KMS-11 (cell line): ENCODE results near the gene ADH6.

ENCODE experiments used
- H2AFZ ChIP-seq: fragments of 200-600 bp; sonication (generic); 2 replicates; pipeline ENCODE4 v1.6.1; 2016; ENCODE audit warnings: antibody characterized with exemption, mixed run types, low read depth
- H3K27ac ChIP-seq: fragments of 200-600 bp; sonication (generic); 2 replicates; pipeline ENCODE4 v1.6.1; 2016; ENCODE audit warnings: mild to moderate bottlenecking, mixed run types
- H3K27me3 ChIP-seq: fragments of 200-600 bp; sonication (generic); 2 replicates; pipeline ENCODE4 v1.6.1; 2017; ENCODE audit warnings: mild to moderate bottlenecking, low read depth, mixed run types, moderate library complexity; ENCODE audit not compliant: insufficient read depth
- H3K36me3 ChIP-seq: fragments of 200-600 bp; sonication (generic); 2 replicates; pipeline ENCODE4 v1.6.1; 2017; ENCODE audit warnings: mild to moderate bottlenecking, mixed run types; ENCODE audit not compliant: insufficient read depth
- H3K4me1 ChIP-seq: fragments of 200-600 bp; sonication (generic); 2 replicates; pipeline ENCODE4 v1.6.1; 2016; ENCODE audit warnings: mild to moderate bottlenecking, low read depth, mixed run types; ENCODE audit not compliant: poor library complexity, severe bottlenecking
- H3K4me2 ChIP-seq: fragments of 200-600 bp; sonication (generic); 2 replicates; pipeline ENCODE4 v1.7.0; 2016; ENCODE audit warnings: mild to moderate bottlenecking, mixed run types
- H3K4me3 ChIP-seq: fragments of 200-600 bp; sonication (generic); IDR thresholded peaks from 2 replicates; pipeline ENCODE4 v1.6.1; 2017; ENCODE audit warnings: low read depth, low read length, mixed read lengths; ENCODE audit not compliant: insufficient read depth
- H3K79me2 ChIP-seq: fragments of 200-600 bp; sonication (generic); 2 replicates; pipeline ENCODE4 v1.6.1; 2016; ENCODE audit warnings: low read depth, mixed run types; ENCODE audit not compliant: insufficient read depth
- H3K9ac ChIP-seq: fragments of 200-600 bp; sonication (generic); 2 replicates; pipeline ENCODE4 v1.6.1; 2016; ENCODE audit warnings: mild to moderate bottlenecking, mixed run types
- H4K20me1 ChIP-seq: fragments of 200-600 bp; sonication (generic); 2 replicates; pipeline ENCODE4 v1.6.1; 2016; ENCODE audit warnings: mild to moderate bottlenecking, mixed run types; ENCODE audit not compliant: insufficient read depth
- TF ChIP-seq, protein P1 (sequence below): fragments of 200-600 bp; sonication (generic); conservative IDR thresholded peaks from 2 replicates; pipeline ENCODE4 v1.6.1; 2017; ENCODE audit warnings: low read depth, mild to moderate bottlenecking, antibody characterized with exemption, low read length, moderate library complexity, mixed read lengths

Gene ADH6

DNA sequence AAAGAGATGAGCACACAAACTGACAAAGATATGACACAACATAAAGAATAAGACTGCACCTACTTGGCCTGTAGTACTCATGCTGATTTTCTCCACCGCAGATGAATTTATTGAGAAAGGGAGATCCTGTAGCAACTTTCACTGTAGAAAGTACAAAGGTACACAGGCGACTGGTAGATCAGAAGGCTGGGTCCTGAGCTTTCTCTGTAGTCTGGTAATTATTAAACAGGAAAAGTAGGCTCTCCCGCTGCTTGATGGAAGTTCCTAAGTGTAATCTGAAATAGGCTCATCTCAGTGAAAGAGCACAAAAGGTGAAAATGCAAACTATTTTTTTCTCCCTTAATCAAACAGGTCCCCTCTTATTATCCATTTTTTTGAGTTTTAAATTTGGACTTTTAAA is at the start of gene ADH6:
ADH6 (minus strand) TSS at position 175 of the 400 bp plus-strand sequence; CDS start at position 81, 94 bp downstream.
- Histone ChIP-seq H2AFZ (no peak within 1 kb of the TSS), H3K4me3 (no peak within 1 kb of the TSS), H3K27me3 (no peaks in the 10 kb centered on the region), H4K20me1 (no peaks in the 10 kb centered on the region), H3K79me2 (no peaks in the 10 kb centered on the region), H3K36me3 (no peaks in the 10 kb centered on the region), H3K4me2 (no peak within 1 kb of the TSS), H3K9ac (no peak within 1 kb of the TSS), H3K27ac (no peak within 1 kb of the TSS), H3K4me1 (peaks cover 6% of the 10 kb centered on the region)
- TF ChIP-seq, protein P1, sequence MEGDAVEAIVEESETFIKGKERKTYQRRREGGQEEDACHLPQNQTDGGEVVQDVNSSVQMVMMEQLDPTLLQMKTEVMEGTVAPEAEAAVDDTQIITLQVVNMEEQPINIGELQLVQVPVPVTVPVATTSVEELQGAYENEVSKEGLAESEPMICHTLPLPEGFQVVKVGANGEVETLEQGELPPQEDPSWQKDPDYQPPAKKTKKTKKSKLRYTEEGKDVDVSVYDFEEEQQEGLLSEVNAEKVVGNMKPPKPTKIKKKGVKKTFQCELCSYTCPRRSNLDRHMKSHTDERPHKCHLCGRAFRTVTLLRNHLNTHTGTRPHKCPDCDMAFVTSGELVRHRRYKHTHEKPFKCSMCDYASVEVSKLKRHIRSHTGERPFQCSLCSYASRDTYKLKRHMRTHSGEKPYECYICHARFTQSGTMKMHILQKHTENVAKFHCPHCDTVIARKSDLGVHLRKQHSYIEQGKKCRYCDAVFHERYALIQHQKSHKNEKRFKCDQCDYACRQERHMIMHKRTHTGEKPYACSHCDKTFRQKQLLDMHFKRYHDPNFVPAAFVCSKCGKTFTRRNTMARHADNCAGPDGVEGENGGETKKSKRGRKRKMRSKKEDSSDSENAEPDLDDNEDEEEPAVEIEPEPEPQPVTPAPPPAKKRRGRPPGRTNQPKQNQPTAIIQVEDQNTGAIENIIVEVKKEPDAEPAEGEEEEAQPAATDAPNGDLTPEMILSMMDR: no peak

DNA sequence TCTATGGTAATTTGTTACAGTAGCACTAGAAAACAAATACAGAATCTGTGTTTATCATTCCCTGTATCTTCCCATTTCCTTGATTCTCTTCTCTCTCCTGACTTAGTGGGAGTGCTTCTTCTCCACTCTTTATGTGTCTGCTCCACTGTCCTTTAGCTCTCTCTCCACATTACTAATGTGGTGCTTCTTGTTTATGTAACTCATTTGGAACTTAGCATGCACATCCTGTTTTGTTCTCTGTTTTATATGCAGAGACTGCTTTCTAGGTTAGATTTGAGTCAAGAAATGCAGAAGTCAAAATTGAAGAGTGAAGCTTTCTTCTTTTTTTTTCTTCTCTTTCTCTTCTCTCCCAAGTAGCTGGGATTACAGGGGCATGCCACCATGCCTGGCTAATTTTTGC is 45.9 kb upstream of the ADH6 start:
- H3K4me1 ChIP-seq: no peaks in the 10 kb centered on the region
- H3K79me2 ChIP-seq: no peaks in the 10 kb centered on the region
- no peak overlapping the region for H3K27ac ChIP-seq
- TF ChIP-seq, protein P1: no peak
- no peaks in the 10 kb centered on the region for H3K36me3 ChIP-seq
- no peak overlapping the region for H3K4me2 ChIP-seq
- no peaks in the 10 kb centered on the region for H3K27me3 ChIP-seq
- H2AFZ ChIP-seq: no peak overlapping the region
- H3K9ac ChIP-seq: no peak overlapping the region
- no peak overlapping the region for H3K4me3 ChIP-seq
- H4K20me1 ChIP-seq: no peaks in the 10 kb centered on the region

DNA sequence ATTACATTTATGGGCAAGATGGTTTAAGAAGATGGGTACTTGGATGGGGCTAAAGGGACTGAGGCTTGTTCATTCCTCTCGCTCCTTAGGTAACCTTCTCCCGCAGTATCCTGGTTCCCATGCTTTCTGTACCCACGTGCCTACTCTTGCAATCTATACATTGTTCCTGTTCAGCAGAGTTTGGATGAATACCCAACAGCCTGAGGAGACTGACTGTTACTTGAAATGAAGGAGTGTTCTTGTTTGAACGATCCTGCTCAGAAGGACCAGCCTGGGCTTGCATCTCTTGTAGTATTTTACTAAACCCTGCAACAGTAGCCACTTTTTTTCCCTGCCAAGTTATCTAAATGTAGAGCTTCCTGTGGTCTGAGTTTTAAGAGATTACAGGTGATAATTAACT is 33.7 kb upstream of the ADH6 start:
- Histone ChIP-seq H3K4me1 (no peaks in the 10 kb centered on the region), H4K20me1 (no peaks in the 10 kb centered on the region), H3K4me3 (no peak overlapping the region), H3K27ac (no peak overlapping the region), H3K79me2 (no peaks in the 10 kb centered on the region), H3K4me2 (no peak overlapping the region), H3K9ac (no peak overlapping the region), H3K27me3 (no peaks in the 10 kb centered on the region), H2AFZ (no peak overlapping the region), H3K36me3 (no peaks in the 10 kb centered on the region)
- TF ChIP-seq, protein P1: no peak

DNA sequence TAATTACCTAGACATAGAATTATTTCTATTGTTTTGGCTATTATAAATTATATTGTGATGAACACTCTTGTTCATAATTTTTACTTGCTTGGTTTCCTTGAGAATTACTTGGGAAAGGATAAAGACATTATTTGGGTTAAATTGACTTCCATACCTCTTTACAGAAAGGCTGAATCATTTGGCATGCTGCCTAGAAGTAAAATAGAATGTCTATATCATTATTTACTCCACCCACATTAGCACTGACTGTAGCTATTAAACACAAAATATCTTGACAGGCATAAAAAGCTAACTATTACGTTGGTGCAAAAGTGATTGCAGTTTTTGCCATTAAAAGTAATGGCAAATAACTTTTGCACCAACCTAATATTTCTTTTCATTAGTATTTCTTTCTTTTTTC is 29.7 kb upstream of the ADH6 start:
- no peak overlapping the region for H3K4me3 ChIP-seq
- H3K27ac ChIP-seq: no peak overlapping the region
- TF ChIP-seq, protein P1: no peak
- no peaks in the 10 kb centered on the region for H4K20me1 ChIP-seq
- no peak overlapping the region for H3K4me2 ChIP-seq
- no peak overlapping the region for H2AFZ ChIP-seq
- no peaks in the 10 kb centered on the region for H3K27me3 ChIP-seq
- H3K4me1 ChIP-seq: no peaks in the 10 kb centered on the region
- H3K79me2 ChIP-seq: no peaks in the 10 kb centered on the region
- H3K9ac ChIP-seq: no peak overlapping the region
- H3K36me3 ChIP-seq: no peaks in the 10 kb centered on the region

DNA sequence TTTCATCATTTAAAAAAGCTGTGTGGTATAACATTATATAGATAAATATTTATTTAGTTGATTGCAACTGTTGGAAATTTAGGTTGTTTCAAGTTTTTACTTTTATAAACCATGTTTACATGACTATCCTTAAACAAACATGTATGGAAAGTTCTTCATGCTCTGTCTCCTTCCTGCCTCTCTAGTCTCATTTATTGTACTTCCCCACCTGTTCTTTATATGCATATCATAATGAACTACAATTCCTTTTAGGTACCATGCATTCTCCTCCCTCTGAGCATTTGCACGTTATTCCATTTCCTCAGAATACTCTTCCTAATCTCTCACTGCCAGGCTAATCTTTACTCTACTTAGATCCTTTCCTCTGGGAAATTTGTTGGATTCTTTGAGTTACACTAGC is 16.9 kb upstream of the ADH6 start:
- Histone ChIP-seq H2AFZ (no peak overlapping the region), H3K36me3 (no peaks in the 10 kb centered on the region), H3K27me3 (no peaks in the 10 kb centered on the region), H3K4me1 (no peaks in the 10 kb centered on the region), H3K27ac (no peak overlapping the region), H3K4me3 (no peak overlapping the region), H4K20me1 (no peaks in the 10 kb centered on the region), H3K9ac (no peak overlapping the region), H3K79me2 (no peaks in the 10 kb centered on the region), H3K4me2 (no peak overlapping the region)
- TF ChIP-seq, protein P1: no peak
